Transverse colon (tissue), 4 donors: Measurements from ENCODE around the gene AMIGO1. TPM values are rescaled to one million over a fixed set of nuclear protein-coding genes. Genes with fewer than 3 reads are reported as not detected.

Experiments used
- DNase-seq: peaks from one replicate; pipeline ENCODE4 v3.0.0-alpha.2; 2019
- H3K27ac ChIP-seq, 4 donors: fragments of 200-600 bp; sonication (generic); 2 replicates each; pipeline ENCODE4 v1.5.1; 2016 to 2018; ENCODE audit warnings: inconsistent platforms in 4 of 4
- H3K27me3 ChIP-seq: fragments of 200-600 bp; sonication (generic); 2 replicates; pipeline ENCODE4 v1.5.1; 2017; ENCODE audit warnings: inconsistent platforms
- H3K36me3 ChIP-seq, 4 donors: fragments of 200-600 bp; sonication (generic); 2 replicates each; pipeline ENCODE4 v1.5.1; 2017 to 2019; ENCODE audit warnings: inconsistent platforms in 4 of 4
- H3K4me1 ChIP-seq, 4 donors: fragments of 200-600 bp; sonication (generic); 2 replicates each; pipeline ENCODE4 v1.5.1; 2017 to 2020; ENCODE audit warnings: inconsistent platforms in 4 of 4
- H3K4me3 ChIP-seq, 4 donors: fragments of 200-600 bp; sonication (generic); 1 replicate in 1 of 4; 2 replicates in 3 of 4; pipeline versions ENCODE4 v1.5.1 to v1.6.1; 2017 to 2019; ENCODE audit warnings: inconsistent platforms in 4 of 4
- H3K9me3 ChIP-seq, 2 donors: fragments of 200-600 bp; sonication (generic); 2 replicates each; pipeline ENCODE4 v1.5.1; 2017 to 2019; ENCODE audit warnings: inconsistent platforms in 2 of 2
- EP300 ChIP-seq: sonication (generic); formaldehyde crosslinking; IDR thresholded peaks from one replicate; pipeline ENCODE4 v1.6.1; 2017; ENCODE audit warnings: antibody characterized with exemption, low read depth
- POLR2A ChIP-seq: fragments of 450-650 bp; IDR thresholded peaks from one replicate; pipeline ENCODE4 v1.6.1; 2016; ENCODE audit warnings: antibody characterized with exemption, mild to moderate bottlenecking, moderate library complexity
- POLR2AphosphoS5 ChIP-seq, 3 donors: sonication (generic); formaldehyde crosslinking; IDR thresholded peaks; one replicate each; pipeline ENCODE4 v1.6.1; 2016; ENCODE audit warnings: antibody characterized with exemption in 3 of 3
- WGBS, 2 donors: methylation state at CpG; one replicate each; pipeline ENCODE4 v1.1.5; 2018; ENCODE audit warnings: low coverage in 1 of 2; 5-methylcytosine and 5-hydroxymethylcytosine counted together
- in situ Hi-C, 4 donors: fragments of 200-750 bp; cut with MboI; loops; one replicate each; pipeline versions ENCODE4 v1.15.0 to v1.15.1; 2017; ENCODE audit warnings: low sequenced_read_pairs in 3 of 4, low pct_ligation_motif_present in 1 of 4, low pct_unique_long_range_greater_than_20kb in 1 of 4
- intact Hi-C: fragments of 100-400 bp; cut with DNase I; formaldehyde crosslinking; loops from one replicate; pipeline ENCODE4 v1.15.1; 2023; ENCODE audit warnings: low total_unique reads
- total RNA-seq, 4 donors: library from RNA; depleted of rRNA; stranded (reverse); fragments of >200 nt; gene quantifications; one replicate each; pipeline ENCODE4 v1.1.0, GENCODE V29; 2016
- TF ChIP-seq, protein P1 (sequence below), 5 experiments: fragments of 200-600 bp in 3 of 5; fragments of 450-650 bp in 2 of 5; sonication (generic) in 3 of 5; IDR thresholded peaks; 1 replicate in 2 of 5; 2 replicates in 3 of 5; pipeline ENCODE4 v1.5.1; 2016 to 2017; ENCODE audit warnings: antibody characterized with exemption in 5 of 5, inconsistent platforms in 3 of 5, mild to moderate bottlenecking in 2 of 5, moderate library complexity in 1 of 5

AMIGO1 gene
- total RNA-seq, 4 donors from 2014 or later = 0.60 to 8.1 (median 3.5) TPM

DNA sequence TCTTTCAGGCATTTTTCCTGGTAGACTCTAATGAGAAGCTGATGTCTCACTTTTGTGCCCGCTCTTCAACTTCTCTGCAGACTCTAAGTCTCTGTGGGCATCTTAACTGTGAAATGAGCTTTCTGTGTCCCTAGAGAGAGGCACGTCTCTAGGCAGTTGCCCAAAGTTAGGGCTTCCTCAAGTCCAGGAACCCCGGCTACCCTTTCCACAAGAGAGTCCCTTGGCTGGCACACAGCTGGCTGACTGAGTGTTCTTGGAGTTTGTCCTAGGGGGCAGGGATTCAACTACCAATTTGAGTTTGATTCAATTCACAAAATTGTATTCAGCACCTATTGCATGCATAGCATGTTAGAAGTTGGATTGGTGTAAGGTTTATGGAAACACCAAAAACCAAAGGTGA is 31.6 kb upstream of the AMIGO1 start:
- no peak overlapping the region for H3K27ac ChIP-seq
- 71% methylated on average over 3 of the region's 3 CpGs; no CpG with 5 or more reads in 1 of the 2 donors for WGBS, 2 donors
- TF ChIP-seq POLR2A = no peak
- TF ChIP-seq, protein P1, sequence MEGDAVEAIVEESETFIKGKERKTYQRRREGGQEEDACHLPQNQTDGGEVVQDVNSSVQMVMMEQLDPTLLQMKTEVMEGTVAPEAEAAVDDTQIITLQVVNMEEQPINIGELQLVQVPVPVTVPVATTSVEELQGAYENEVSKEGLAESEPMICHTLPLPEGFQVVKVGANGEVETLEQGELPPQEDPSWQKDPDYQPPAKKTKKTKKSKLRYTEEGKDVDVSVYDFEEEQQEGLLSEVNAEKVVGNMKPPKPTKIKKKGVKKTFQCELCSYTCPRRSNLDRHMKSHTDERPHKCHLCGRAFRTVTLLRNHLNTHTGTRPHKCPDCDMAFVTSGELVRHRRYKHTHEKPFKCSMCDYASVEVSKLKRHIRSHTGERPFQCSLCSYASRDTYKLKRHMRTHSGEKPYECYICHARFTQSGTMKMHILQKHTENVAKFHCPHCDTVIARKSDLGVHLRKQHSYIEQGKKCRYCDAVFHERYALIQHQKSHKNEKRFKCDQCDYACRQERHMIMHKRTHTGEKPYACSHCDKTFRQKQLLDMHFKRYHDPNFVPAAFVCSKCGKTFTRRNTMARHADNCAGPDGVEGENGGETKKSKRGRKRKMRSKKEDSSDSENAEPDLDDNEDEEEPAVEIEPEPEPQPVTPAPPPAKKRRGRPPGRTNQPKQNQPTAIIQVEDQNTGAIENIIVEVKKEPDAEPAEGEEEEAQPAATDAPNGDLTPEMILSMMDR (IDR thresholded peaks at IDR 0.05) = no peak
- no peaks in the 10 kb centered on the region for H3K9me3 ChIP-seq
- no peaks in the 10 kb centered on the region for H3K27me3 ChIP-seq
- H3K4me1 ChIP-seq = peaks cover 0 to 7% (median 0%) of the 10 kb centered on the region in 4 donors
- DNase-seq = no peak
- no peaks in the 10 kb centered on the region for H3K36me3 ChIP-seq
- in situ Hi-C loops = loop anchor here (5.0 to 25.0 kb wide), 5 partner anchors 84 to 446 kb away; partner anchors contain the start of gene AHCYL1 (in 4 of the 4)
- intact Hi-C loops = loop anchor here (2.0 kb wide), 1 partner anchor 232 kb away; no protein-coding TSS in a partner anchor
- no peak overlapping the region for H3K4me3 ChIP-seq

DNA sequence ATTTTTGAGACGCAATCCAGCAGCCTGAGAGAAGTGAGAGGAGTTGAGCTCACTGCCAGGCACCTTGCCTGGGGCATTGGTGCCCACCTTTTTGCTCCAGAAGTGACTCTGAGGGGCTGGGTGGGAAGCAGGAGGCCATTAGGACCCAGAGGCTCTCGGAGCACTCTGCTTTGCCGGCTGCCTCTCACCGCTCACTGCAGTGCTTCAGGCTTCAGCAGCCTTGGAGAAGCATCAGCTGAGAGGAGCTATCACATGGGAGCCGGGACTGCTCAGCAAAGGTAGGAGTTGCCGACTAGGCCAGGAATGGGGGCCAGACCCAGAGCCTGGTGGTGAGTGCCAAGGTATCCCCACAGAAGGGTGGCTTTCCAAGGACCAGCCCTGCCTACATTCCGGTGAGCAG is 30.1 kb upstream of the AMIGO1 start, which contains the start of gene GPR61:
Gene GPR61, plus strand, starts transcription at position 197 of the 400 bp plus-strand sequence. CDS start 3,151 bp downstream, outside the sequence.
- Histone ChIP-seq H3K4me1 (peaks cover 0 to 10% (median 0%) of the 10 kb centered on the region in 4 donors), H3K27me3 (no peaks in the 10 kb centered on the region), H3K27ac (no peak within 1 kb of the TSS), H3K36me3 (no peaks in the 10 kb centered on the region), H3K9me3 (no peaks in the 10 kb centered on the region), H3K4me3 (no peak within 1 kb of the TSS)
- DNase-seq = no peak
- intact Hi-C loops = loop anchor here (2.0 kb wide), 1 partner anchor 233 kb away; no protein-coding TSS in a partner anchor
- 53 to 60% methylated on average over 1 to 7 of the region's 7 CpGs for WGBS, 2 donors
- TF ChIP-seq, protein P1 (IDR thresholded peaks at IDR 0.05) = no peak
- TF ChIP-seq EP300 = no peak
- TF ChIP-seq POLR2AphosphoS5 (IDR thresholded peaks at IDR 0.05) = no peak
- TF ChIP-seq POLR2A = no peak
- in situ Hi-C loops = loop anchor here (5.0 to 25.0 kb wide), 6 partner anchors 85 to 448 kb away; partner anchors contain the start of gene AHCYL1 (in 4 of the 4)

DNA sequence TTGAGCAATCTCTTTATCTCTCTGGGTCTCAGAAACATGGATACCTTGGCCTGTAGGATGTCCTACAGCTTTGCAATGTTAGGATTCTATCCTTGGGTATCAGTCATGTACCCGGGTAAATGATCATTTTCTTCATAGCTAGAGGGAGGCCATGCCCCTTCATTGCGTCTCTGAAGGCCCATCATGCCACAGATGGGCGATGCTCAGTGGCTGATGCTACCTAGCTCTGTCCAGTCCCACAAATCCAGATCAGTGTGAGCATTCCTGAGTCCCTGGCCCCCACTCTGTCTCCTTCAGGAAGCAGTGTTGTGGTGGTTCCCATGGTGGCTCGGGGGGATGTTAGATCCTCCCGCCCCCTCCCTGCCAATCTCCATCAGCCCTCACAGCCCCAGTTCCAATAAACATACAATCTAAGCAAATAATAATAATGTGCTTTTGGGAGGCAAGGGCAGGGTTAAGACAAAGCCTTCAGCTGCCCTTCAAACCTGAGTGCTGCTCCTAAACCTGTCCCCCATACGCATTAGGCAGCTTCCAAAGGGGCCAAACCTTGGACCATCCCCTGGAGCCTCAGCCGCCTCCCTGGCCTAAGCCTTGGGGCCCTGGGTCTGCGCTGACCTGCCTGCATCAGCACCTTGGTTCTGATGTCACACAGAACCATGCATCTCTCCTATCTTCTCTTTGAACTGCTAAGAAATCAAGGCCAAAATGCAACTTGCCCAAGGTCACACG is 29.5 kb upstream of the AMIGO1 start:
- no peak for DNase-seq
- Histone ChIP-seq H3K27ac (no peak overlapping the region), H3K27me3 (no peaks in the 10 kb centered on the region), H3K9me3 (no peaks in the 10 kb centered on the region), H3K36me3 (no peaks in the 10 kb centered on the region), H3K4me3 (no peak overlapping the region), H3K4me1 (peaks cover 0 to 10% (median 0%) of the 10 kb centered on the region in 4 donors)
- intact Hi-C loops (no loop called here), in situ Hi-C loops (loop anchor here in 2 of 4 donors (10.0 to 25.0 kb wide), 2 partner anchors 274 to 448 kb away; partner anchors contain the start of gene AHCYL1 (in 1 of the 2))
- 88% methylated on average over 9 of the region's 9 CpGs; no CpG with 5 or more reads in 1 of the 2 donors for WGBS, 2 donors
- TF ChIP-seq EP300 = no peak
- no peak for TF ChIP-seq POLR2A
- TF ChIP-seq POLR2AphosphoS5 (IDR thresholded peaks at IDR 0.05) = no peak
- TF ChIP-seq, protein P1 (IDR thresholded peaks at IDR 0.05) = no peak

DNA sequence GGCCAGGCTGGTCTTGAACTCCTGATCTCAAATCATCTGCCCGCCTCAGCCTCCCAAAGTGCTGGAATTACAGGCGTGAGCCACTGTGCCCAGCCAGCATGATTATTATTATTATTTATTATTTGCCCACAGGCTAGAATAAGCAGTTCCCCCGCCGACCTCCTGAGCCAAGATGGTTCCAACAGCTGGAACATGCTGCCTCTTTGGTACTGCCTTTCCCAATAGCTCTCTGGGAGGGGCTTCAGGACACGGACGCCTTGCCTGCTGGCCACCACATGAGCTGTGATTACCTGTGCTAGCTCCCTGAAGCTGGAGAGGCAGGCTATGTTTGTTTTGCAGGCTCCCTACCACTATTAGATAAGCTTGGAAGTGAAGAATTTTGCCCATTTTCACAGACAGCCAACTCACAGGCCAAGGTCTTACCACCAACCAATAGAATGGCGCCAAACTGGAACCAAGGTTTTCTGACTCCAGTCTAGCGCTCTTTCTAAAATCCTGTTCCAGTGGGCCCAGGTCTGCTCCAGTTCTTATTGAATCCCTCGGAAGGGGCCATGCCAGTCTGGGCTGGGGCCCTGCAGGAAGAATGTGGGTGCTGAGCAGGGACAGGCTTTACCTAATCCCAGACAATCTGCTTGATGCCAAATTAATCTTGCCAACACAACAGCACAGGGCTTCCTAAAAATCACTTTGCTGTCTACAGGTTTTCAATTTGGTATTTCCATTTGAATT is 28.1 kb upstream of the AMIGO1 start:
- Histone ChIP-seq H3K36me3 (no peaks in the 10 kb centered on the region), H3K27ac (no peak overlapping the region), H3K27me3 (no peaks in the 10 kb centered on the region), H3K4me1 (peaks cover 1 to 15% (median 3%) of the 10 kb centered on the region in 4 donors), H3K9me3 (no peaks in the 10 kb centered on the region), H3K4me3 (no peak overlapping the region)
- in situ Hi-C loops = loop anchor here in 2 of 4 donors (10.0 to 25.0 kb wide), 2 partner anchors 273 to 450 kb away; partner anchors contain the start of gene AHCYL1 (in 1 of the 2)
- no peak for TF ChIP-seq EP300
- no peak for TF ChIP-seq POLR2AphosphoS5 (IDR thresholded peaks at IDR 0.05)
- TF ChIP-seq POLR2A = no peak
- TF ChIP-seq, protein P1 (IDR thresholded peaks at IDR 0.05) = no peak
- no peak for DNase-seq
- 92 to 100% methylated on average over 1 to 9 of the region's 9 CpGs for WGBS, 2 donors
- intact Hi-C loops = no loop called here
